DND-41 (cell line): ENCODE data around the gene ANKRD29.

Source experiments
- CTCF ChIP-seq: IDR thresholded peaks from 2 replicates; pipeline ENCODE4 v1.5.1; 2012; ENCODE audit warnings: borderline replicate concordance, low read length, moderate library complexity, mild to moderate bottlenecking; ENCODE audit not compliant: poor library complexity, severe bottlenecking; ENCODE audit errors: extremely low read depth
- EZH2 ChIP-seq: IDR thresholded peaks from 3 replicates; pipeline ENCODE4 v1.6.1; 2012; ENCODE audit warnings: borderline replicate concordance, low read depth, mild to moderate bottlenecking, moderate library complexity, low read length, inconsistent platforms; ENCODE audit not compliant: severe bottlenecking

GRCh38 chr18:23671564-23671963, 8.9 kb upstream of the ANKRD29 start:
- TF ChIP-seq EZH2 = no peak
- no peak for TF ChIP-seq CTCF
